Sigmoid colon (tissue), 7 donors: ENCODE data around the gene SMYD5. TPM values are rescaled to one million over a fixed set of nuclear protein-coding genes. Genes with fewer than 3 reads are reported as not detected.
"Not testable (repeated sequence)": the region's sequence is repeated elsewhere in the genome, so short reads cannot be mapped to it uniquely, and the experiment has no call there.

Experiments used
- DNase-seq: peaks from one replicate; pipeline ENCODE4 v3.0.0-alpha.2; 2019
- H3K27ac ChIP-seq, 4 donors: fragments of 200-600 bp; sonication (generic); one replicate each; pipeline ENCODE4 v1.5.1; 2016 to 2019; ENCODE audit warnings: mild to moderate bottlenecking in 1 of 4
- H3K27me3 ChIP-seq, 3 donors: fragments of 200-600 bp; sonication (generic); one replicate each; pipeline ENCODE4 v1.5.1; 2019; ENCODE audit warnings: mild to moderate bottlenecking in 1 of 3
- H3K36me3 ChIP-seq, 4 donors: fragments of 200-600 bp; sonication (generic); one replicate each; pipeline ENCODE4 v1.5.1; 2016 to 2019
- H3K4me1 ChIP-seq, 4 donors: fragments of 200-600 bp; sonication (generic); one replicate each; pipeline ENCODE4 v1.5.1; 2017 to 2019
- H3K4me3 ChIP-seq, 4 donors: fragments of 200-600 bp; sonication (generic); one replicate each; pipeline ENCODE4 v1.5.1; 2017 to 2019; ENCODE audit warnings: mild to moderate bottlenecking in 2 of 4, moderate library complexity in 1 of 4
- H3K9me3 ChIP-seq, 4 donors: fragments of 200-600 bp in 3 of 4; sonication (generic) in 3 of 4; one replicate each; pipeline versions ENCODE4 v1.5.1 to v1.6.1; 2013 to 2019
- CTCF ChIP-seq, 4 experiments: fragments of 450-650 bp in 3 of 4; fragments of 200-600 bp in 1 of 4; IDR thresholded peaks; one replicate each; pipeline ENCODE4 v1.5.1; 2016 to 2019; ENCODE audit warnings: antibody characterized with exemption in 4 of 4, mild to moderate bottlenecking in 3 of 4, moderate library complexity in 2 of 4
- EP300 ChIP-seq, 4 donors: sonication (generic); formaldehyde crosslinking; IDR thresholded peaks; one replicate each; pipeline ENCODE4 v1.6.1; 2017; ENCODE audit warnings: antibody characterized with exemption in 4 of 4
- POLR2A ChIP-seq, 2 donors: fragments of 450-650 bp; IDR thresholded peaks; one replicate each; pipeline ENCODE4 v1.6.1; 2016; ENCODE audit warnings: antibody characterized with exemption in 2 of 2, mild to moderate bottlenecking in 2 of 2, moderate library complexity in 2 of 2
- POLR2AphosphoS5 ChIP-seq, 4 donors: sonication (generic); formaldehyde crosslinking; IDR thresholded peaks; one replicate each; pipeline ENCODE4 v1.6.1; 2017; ENCODE audit warnings: antibody characterized with exemption in 4 of 4
- WGBS, 2 donors: extraction: QIAGEN DNeasy Blood & Tissue Kit; methylation state at CpG; one replicate each; pipeline ENCODE4 v1.1.7; 2013; 5-methylcytosine and 5-hydroxymethylcytosine counted together
- intact Hi-C: fragments of 100-400 bp; cut with DNase I; formaldehyde crosslinking; loops from one replicate; pipeline ENCODE4 v1.15.1; 2023
- polyA plus RNA-seq, 3 donors: library from polyadenylated mRNA; stranded (reverse); fragments of 200-250 nt; gene quantifications; one replicate each; pipeline ENCODE4 v1.2.3, GENCODE V29; 2013
- total RNA-seq, 4 donors: library from RNA; depleted of rRNA; stranded (reverse); fragments of >200 nt; gene quantifications; one replicate each; pipeline ENCODE4 v1.1.0, GENCODE V29; 2016
- donor health status: healthy with polysubstance abuse.
- donor health status: Bipolar disorder and iron deficiency.
- donor health status: healthy.

SMYD5 gene
- total and polyA plus RNA-seq, 7 donors: 5.3 to 18.2 (median 7.8) TPM

DNA sequence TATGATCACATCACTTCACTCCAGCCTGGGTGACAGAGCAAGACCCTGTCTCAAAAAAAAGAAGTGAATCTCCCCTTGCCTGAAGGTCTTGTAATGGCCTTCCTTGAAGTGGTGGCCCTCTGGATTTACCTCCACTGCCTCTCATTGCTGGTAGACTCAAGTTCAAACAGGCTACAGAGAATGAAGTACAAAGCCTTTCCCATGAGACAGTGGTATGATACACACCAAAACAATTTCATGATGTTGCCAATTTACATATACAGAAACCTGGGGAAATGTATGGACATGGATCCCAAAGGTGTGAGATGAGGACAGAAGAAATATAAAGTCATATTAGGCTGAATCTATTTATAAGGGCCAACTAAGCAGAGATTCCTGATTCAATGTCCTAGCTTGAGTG lies 16.5 kb upstream of the SMYD5 start:
- H3K36me3 ChIP-seq: no peaks in the 10 kb centered on the region
- H3K27me3 ChIP-seq: peaks cover 12 to 58% (median 34%) of the 10 kb centered on the region in 3 donors
- H3K4me3 ChIP-seq: no peak overlapping the region
- H3K27ac ChIP-seq: no peak overlapping the region
- no peak for DNase-seq
- H3K9me3 ChIP-seq: no peaks in the 10 kb centered on the region
- H3K4me1 ChIP-seq: peaks cover 0 to 9% (median 8%) of the 10 kb centered on the region in 4 donors
- TF ChIP-seq CTCF (IDR thresholded peaks at IDR 0.05) (no peak), POLR2AphosphoS5 (IDR thresholded peaks at IDR 0.05) (no peak), POLR2A (IDR thresholded peaks at IDR 0.05) (no peak), EP300 (IDR thresholded peaks at IDR 0.05) (no peak)
- intact Hi-C loops: no loop called here

- WGBS, 2 donors: 86 to 90% methylated on average over 10 of the region's 10 CpGs
- DNase-seq, H3K36me3 ChIP-seq, H3K4me3 ChIP-seq, H3K9me3 ChIP-seq, intact Hi-C loops, H3K27ac ChIP-seq: not testable (repeated sequence)
- H3K27me3 ChIP-seq: peaks cover 21 to 83% (median 59%) of the 10 kb centered on the region in 3 donors
- H3K4me1 ChIP-seq: peaks cover 0 to 19% (median 16%) of the 10 kb centered on the region in 4 donors
Observed at GRCh38 chr2:73200281-73200680, 13.8 kb upstream of the SMYD5 start.

DNA sequence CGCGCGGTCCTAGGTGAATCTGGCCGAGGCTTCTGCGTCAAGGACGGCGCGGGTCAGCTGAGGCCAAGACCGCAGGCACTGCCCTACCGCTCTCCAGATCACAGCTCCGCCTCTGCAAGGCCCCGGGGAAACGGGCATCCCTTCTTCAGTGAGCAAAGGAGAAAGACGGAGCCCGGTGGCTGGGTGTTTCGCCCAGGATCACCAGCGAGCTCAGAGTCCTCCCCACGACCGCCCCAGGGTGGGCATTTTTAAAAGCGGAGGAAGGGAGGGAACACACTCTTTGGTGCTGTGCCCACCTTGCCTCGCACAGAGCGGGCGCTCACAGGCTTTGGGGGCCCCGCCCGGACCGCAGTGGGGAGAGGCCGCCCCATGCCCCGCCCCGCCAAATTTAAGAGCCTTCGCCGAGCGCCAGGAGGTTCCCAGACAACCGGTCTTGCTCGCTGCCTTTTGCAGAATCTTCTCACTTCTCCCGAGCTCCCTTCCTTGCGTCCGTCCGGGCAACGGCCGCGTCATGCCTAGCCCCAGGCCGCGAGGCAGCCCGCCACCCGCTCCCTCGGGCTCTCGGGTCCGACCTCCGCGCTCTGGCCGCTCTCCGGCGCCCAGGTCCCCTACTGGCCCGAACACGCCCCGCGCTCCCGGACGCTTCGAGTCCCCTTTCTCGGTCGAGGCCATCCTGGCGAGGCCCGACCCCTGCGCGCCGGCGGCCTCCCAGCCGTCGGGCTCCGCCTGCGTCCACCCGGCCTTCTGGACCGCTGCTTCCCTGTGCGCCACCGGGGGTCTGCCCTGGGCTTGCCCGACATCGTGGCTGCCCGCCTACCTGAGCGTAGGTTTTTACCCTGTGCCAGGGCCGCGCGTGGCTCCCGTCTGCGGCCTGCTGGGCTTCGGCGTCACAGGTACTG lies 11.6 kb upstream of the SMYD5 start, which contains the start of gene NOTO:
TSS of gene NOTO (plus strand) at position 419 of the 899 bp plus-strand sequence. CDS start at position 512, 93 bp downstream.
- H3K36me3 ChIP-seq: no peaks in the 10 kb centered on the region
- no peaks in the 10 kb centered on the region for H3K9me3 ChIP-seq
- TF ChIP-seq POLR2AphosphoS5 (IDR thresholded peaks at IDR 0.05): no peak
- no peak for TF ChIP-seq EP300 (IDR thresholded peaks at IDR 0.05)
- TF ChIP-seq CTCF (IDR thresholded peaks at IDR 0.05): no peak
- TF ChIP-seq POLR2A (IDR thresholded peaks at IDR 0.05): no peak
- H3K4me3 ChIP-seq: peak within 1 kb of the TSS in 3 of 4 donors; percentile 9 to 35 (median 34)
- 3% methylated on average over 87 of the region's 87 CpGs for WGBS, 2 donors
- no peak for DNase-seq
- H3K4me1 ChIP-seq: peaks cover 0 to 19% (median 16%) of the 10 kb centered on the region in 4 donors
- no peak within 1 kb of the TSS for H3K27ac ChIP-seq
- intact Hi-C loops: no loop called here
- H3K27me3 ChIP-seq: peaks cover 21 to 84% (median 59%) of the 10 kb centered on the region in 3 donors

- Histone ChIP-seq H3K36me3 (no peaks in the 10 kb centered on the region), H3K27me3 (peaks cover 21 to 78% (median 59%) of the 10 kb centered on the region in 3 donors), H3K4me1 (peaks cover 0 to 19% (median 16%) of the 10 kb centered on the region in 4 donors), H3K4me3 (peak overlapping the region in 2 of 4 donors; percentile 34 to 35), H3K9me3 (no peaks in the 10 kb centered on the region), H3K27ac (no peak overlapping the region)
- WGBS, 2 donors: 7 to 12% methylated on average over 44 of the region's 44 CpGs
- TF ChIP-seq POLR2A (IDR thresholded peaks at IDR 0.05) (no peak), CTCF (IDR thresholded peaks at IDR 0.05) (no peak), EP300 (IDR thresholded peaks at IDR 0.05) (no peak)
- intact Hi-C loops: no loop called here
- DNase-seq: no peak
Observed at GRCh38 chr2:73203055-73203681, 10.9 kb upstream of the SMYD5 start.

- intact Hi-C loops: no loop called here
- no peaks in the 10 kb centered on the region for H3K9me3 ChIP-seq
- peaks cover 18 to 55% (median 45%) of the 10 kb centered on the region in 3 donors for H3K27me3 ChIP-seq
- TF ChIP-seq EP300 (IDR thresholded peaks at IDR 0.05) (no peak), POLR2A (IDR thresholded peaks at IDR 0.05) (no peak), CTCF (IDR thresholded peaks at IDR 0.05) (no peak), POLR2AphosphoS5 (IDR thresholded peaks at IDR 0.05) (no peak)
- peaks cover 0 to 19% (median 16%) of the 10 kb centered on the region in 4 donors for H3K4me1 ChIP-seq
- no peak overlapping the region for H3K4me3 ChIP-seq
- WGBS, 2 donors: 88 to 93% methylated on average over 6 of the region's 6 CpGs
- no peak overlapping the region for H3K27ac ChIP-seq
- no peak for DNase-seq
- no peaks in the 10 kb centered on the region for H3K36me3 ChIP-seq
Observed at GRCh38 chr2:73205611-73206010, 8.4 kb upstream of the SMYD5 start.
